ENCODE results near the gene TMCC2. TPM values are rescaled to one million over a fixed set of nuclear protein-coding genes. Genes with fewer than 3 reads are reported as not detected.

The TMCC2 gene
- total and polyA plus RNA-seq, 2 of the 8 experiments (the other 6 are each of a cell fraction or from before 2014, with no cell fraction given), result 6.7 to 6.8 TPM

GRCh38 chr1:205250699-205251098 lies 23.0 kb downstream of the TMCC2 start:
- Histone ChIP-seq H2AFZ (ENCODE audit: low read length) (no peak overlapping the region), H3K27me3 (replicated peaks in 1 of 4; ENCODE audit: control insufficient read depth in 3 of 4, extremely low read depth in 1 of 4, insufficient read depth in 3 of 4, low read length in 3 of 4) (no peaks in the 10 kb centered on the region), H3K79me1 (ENCODE audit: low read depth, low read length) (no peaks in the 10 kb centered on the region), H3K4me1 (replicated peaks in 1 of 4; ENCODE audit: control insufficient read depth in 3 of 4, insufficient read depth in 4 of 4, low read length in 3 of 4) (peaks cover 0 to 6% (median 2%) of the 10 kb centered on the region in 4 experiments; a peak in 5 of 7 replicates), H3K14ac (ENCODE audit: insufficient read length) (no peak overlapping the region), H2BK15ac (ENCODE audit: low read length) (no peak overlapping the region), H3K79me2 (ENCODE audit: control insufficient read depth in 1 of 2, insufficient read depth in 2 of 2, low read length in 2 of 2) (no peaks in the 10 kb centered on the region), H4K5ac (ENCODE audit: insufficient read length, low read depth, low read length) (no peak overlapping the region), H3K4me2 (ENCODE audit: insufficient read depth in 1 of 2, low read depth in 2 of 2, low read length in 2 of 2) (no peak overlapping the region), H4K20me1 (replicated peaks in 1 of 2; ENCODE audit: control insufficient read depth in 1 of 2, insufficient read depth in 2 of 2, low read length in 2 of 2) (no peaks in the 10 kb centered on the region), H3K27ac (ENCODE audit: low read depth, low read length) (no peak overlapping the region), H4K91ac (replicated peaks; ENCODE audit: insufficient read length, low read length) (no peak overlapping the region), H2BK5ac (ENCODE audit: low read depth, low read length) (no peak overlapping the region), H4K8ac (ENCODE audit: extremely low read depth, insufficient read depth, low read length) (peak overlapping the region; percentile 69; the same call in 1 of the 2 replicates), H3K56ac (replicated peaks; ENCODE audit: insufficient read length, low read depth, low read length) (no peak overlapping the region), H3K4me3 (ENCODE audit: extremely low read depth in 1 of 4, insufficient read depth in 2 of 4, low read depth in 3 of 4, low read length in 4 of 4) (no peak overlapping the region), H3K23ac (ENCODE audit: insufficient read length) (no peak overlapping the region), H3K9me3 (ENCODE audit: insufficient read depth in 2 of 2, low read depth in 1 of 2, low read length in 1 of 2) (no peaks in the 10 kb centered on the region), H2BK20ac (ENCODE audit: low read length) (no peak overlapping the region), H3K36me3 (ENCODE audit: control insufficient read depth in 2 of 4, insufficient read depth in 4 of 4, low read length in 3 of 4) (no peaks in the 10 kb centered on the region), H3K9ac (replicated peaks in 1 of 4; ENCODE audit: extremely low read depth in 1 of 4, low read depth in 3 of 4, low read length in 3 of 4) (no peak overlapping the region), H2AK5ac (ENCODE audit: low read depth, low read length) (no peak overlapping the region), H2BK12ac (ENCODE audit: low read depth, low read length) (no peak overlapping the region), H2BK120ac (replicated peaks; ENCODE audit: low read depth, low read length) (no peak overlapping the region), H3K18ac (ENCODE audit: extremely low read depth, low read length) (no peak overlapping the region), H3K4ac (replicated peaks; ENCODE audit: insufficient read length, low read depth, low read length) (no peak overlapping the region), H3K23me2 (ENCODE audit: low read depth, low read length) (no peaks in the 10 kb centered on the region)
- POLR2A ChIA-PET (ENCODE audit: partially characterized antibody), result interaction anchor here (1.2 to 2.1 kb wide), 3 partner anchors 8 to 12 kb away, joined by 3 to 11 read pairs (median 4); no protein-coding TSS in a partner anchor
- DNase-seq (ENCODE audit: low read depth in 1 of 2, low spot score in 2 of 2) (no peak), FAIRE-seq (no peak)
- 65% methylated on average over 6 of the region's 6 CpGs; no CpG with 5 or more reads in 1 of the 2 experiments for WGBS, 2 experiments (ENCODE audit: extremely low coverage in 1 of 2, insufficient coverage in 1 of 2, insufficient read length in 1 of 2, insufficient replicate concordance in 2 of 2, low coverage in 1 of 2, low lambda C conversion rate in 2 of 2, missing lambda C conversion rate in 1 of 2)
- CTCF ChIA-PET (ENCODE audit: partially characterized antibody), result interaction anchor here (0.7 to 42.6 kb wide), 11 partner anchors 7 to 275 kb away, joined by 3 to 2424 read pairs (median 3); partner anchors contain the start of genes KLHDC8A, NUAK2 and TMCC2
- TF ChIP-seq SIRT6 (IDR thresholded peaks at IDR 0.05; ENCODE audit: low read length) (no peak), SP1 (IDR thresholded peaks at IDR 0.05; ENCODE audit: low read depth, low read length) (no peak), BRCA1 (IDR thresholded peaks at IDR 0.05; ENCODE audit: low read depth, low read length) (no peak), FOSL1 (IDR thresholded peaks at IDR 0.05; ENCODE audit: insufficient read depth, low read depth, low read length) (no peak), JUN (IDR thresholded peaks at IDR 0.05; ENCODE audit: low read depth, low read length) (no peak), BCL11A (IDR thresholded peaks at IDR 0.05; ENCODE audit: low read depth in 2 of 2, low read length in 2 of 2) (no peak), SRF (IDR thresholded peaks at IDR 0.05; ENCODE audit: low read depth, low read length) (no peak), ZNF274 (IDR thresholded peaks at IDR 0.05; ENCODE audit: borderline replicate concordance, extremely low read depth, low read length) (no peak), GABPA (IDR thresholded peaks at IDR 0.05; ENCODE audit: borderline replicate concordance, insufficient read depth, low read length) (no peak), RXRA (IDR thresholded peaks at IDR 0.05; ENCODE audit: insufficient read depth, low read depth, low read length) (no peak), KDM5A (IDR thresholded peaks at IDR 0.05; ENCODE audit: low read length) (no peak), NRF1 (IDR thresholded peaks at IDR 0.05; ENCODE audit: low read depth, low read length) (no peak), ASH2L (IDR thresholded peaks at IDR 0.05; ENCODE audit: low read length) (no peak), EZH2 (IDR thresholded peaks at IDR 0.05; ENCODE audit: low read depth, low read length, severe bottlenecking) (no peak), ATF3 (IDR thresholded peaks at IDR 0.05; ENCODE audit: insufficient read depth, low read depth, low read length) (no peak)

Data from H1 (cell line).